ENCODE data around the gene TRIP11. TPM values are rescaled to one million over a fixed set of nuclear protein-coding genes. Genes with fewer than 3 reads are reported as not detected.

Gene TRIP11
- total and polyA plus RNA-seq, 2 experiments from 2014 or later, result 10.8 to 40.8 TPM

- peaks cover 5% of the 10 kb centered on the region for H3K27me3 ChIP-seq
- no peaks in the 10 kb centered on the region for H3K4me1 ChIP-seq (ENCODE audit: low read depth)
- DNase-seq (ENCODE audit: low read depth in 1 of 2, low spot score in 1 of 2), result no peak
- no peaks in the 10 kb centered on the region for H3K36me3 ChIP-seq
- H3K4me3 ChIP-seq, result no peak overlapping the region
- H3K9me3 ChIP-seq (ENCODE audit: low read depth), result no peaks in the 10 kb centered on the region
- no peak overlapping the region for H3K27ac ChIP-seq
- TF ChIP-seq CTCF (IDR thresholded peaks at IDR 0.05; ENCODE audit: low read depth, low read length), result no peak
Measured at GRCh38 chr14:91931478-91932088, 108.3 kb downstream of the TRIP11 start.

GRCh38 chr14:91929700-91930099 is 110.2 kb downstream of the TRIP11 start:
- no peak overlapping the region for H3K27ac ChIP-seq
- no peak overlapping the region for H3K4me3 ChIP-seq
- H3K27me3 ChIP-seq, result peaks cover 5% of the 10 kb centered on the region
- no peaks in the 10 kb centered on the region for H3K9me3 ChIP-seq (ENCODE audit: low read depth)
- DNase-seq (ENCODE audit: low read depth in 1 of 2, low spot score in 1 of 2), result peak in 1 of 2 donors; percentile 30
- H3K4me1 ChIP-seq (ENCODE audit: low read depth), result no peaks in the 10 kb centered on the region
- no peak for TF ChIP-seq CTCF (IDR thresholded peaks at IDR 0.05; ENCODE audit: low read depth, low read length)
- no peaks in the 10 kb centered on the region for H3K36me3 ChIP-seq

- Histone ChIP-seq H3K27ac (no peak overlapping the region), H3K36me3 (no peaks in the 10 kb centered on the region), H3K9me3 (ENCODE audit: low read depth) (no peaks in the 10 kb centered on the region), H3K4me1 (ENCODE audit: low read depth) (no peaks in the 10 kb centered on the region), H3K27me3 (peaks cover 5% of the 10 kb centered on the region), H3K4me3 (no peak overlapping the region)
- no peak for DNase-seq (ENCODE audit: low read depth in 1 of 2, low spot score in 1 of 2)
- TF ChIP-seq CTCF (IDR thresholded peaks at IDR 0.05; ENCODE audit: low read depth, low read length), result no peak
Measured at GRCh38 chr14:91927800-91928199, 112.1 kb downstream of the TRIP11 start.

- Histone ChIP-seq H3K36me3 (no peaks in the 10 kb centered on the region), H3K4me3 (no peak overlapping the region), H3K27me3 (peaks cover 5% of the 10 kb centered on the region), H3K9me3 (ENCODE audit: low read depth) (no peaks in the 10 kb centered on the region), H3K4me1 (ENCODE audit: low read depth) (no peaks in the 10 kb centered on the region), H3K27ac (no peak overlapping the region)
- no peak for TF ChIP-seq CTCF (IDR thresholded peaks at IDR 0.05; ENCODE audit: low read depth, low read length)
- peak in 1 of 2 donors; percentile 22 for DNase-seq (ENCODE audit: low read depth in 1 of 2, low spot score in 1 of 2)
Measured at GRCh38 chr14:91927191-91927590, 112.7 kb downstream of the TRIP11 start.

- DNase-seq (ENCODE audit: low read depth in 1 of 2, low spot score in 1 of 2), result no peak
- Histone ChIP-seq H3K4me1 (ENCODE audit: low read depth) (no peaks in the 10 kb centered on the region), H3K27ac (no peak overlapping the region), H3K4me3 (no peak overlapping the region), H3K27me3 (peaks cover 5% of the 10 kb centered on the region), H3K9me3 (ENCODE audit: low read depth) (no peaks in the 10 kb centered on the region), H3K36me3 (no peaks in the 10 kb centered on the region)
- TF ChIP-seq CTCF (IDR thresholded peaks at IDR 0.05; ENCODE audit: low read depth, low read length), result no peak
Measured at GRCh38 chr14:91926131-91926890, 113.5 kb downstream of the TRIP11 start.
